ENCODE measurements around the gene ZNF516.

ZNF516 gene

GRCh38 chr18:76461692-76462325 is 33.2 kb downstream of the ZNF516 start:
- no peak for TF ChIP-seq NFIC (IDR thresholded peaks at IDR 0.05)
- no peak for TF ChIP-seq ZBTB7A (IDR thresholded peaks at IDR 0.05; ENCODE audit: low read depth)

GRCh38 chr18:76461148-76461547 is 33.9 kb downstream of the ZNF516 start:
- TF ChIP-seq FOXM1 (IDR thresholded peaks at IDR 0.05; ENCODE audit: borderline replicate concordance, low read depth) (no peak), CEBPB (IDR thresholded peaks at IDR 0.05) (no peak), RAD21 (IDR thresholded peaks at IDR 0.05; ENCODE audit: low read depth) (no peak), YY1 (IDR thresholded peaks at IDR 0.05; ENCODE audit: low read depth) (no peak), TAF1 (IDR thresholded peaks at IDR 0.05; ENCODE audit: low read depth) (no peak)

- TF ChIP-seq TEAD4 (IDR thresholded peaks at IDR 0.05) (no peak), CREB1 (IDR thresholded peaks at IDR 0.05; ENCODE audit: low read depth) (no peak), YY1 (IDR thresholded peaks at IDR 0.05; ENCODE audit: low read depth) (no peak), NFIC (IDR thresholded peaks at IDR 0.05) (no peak), FOXM1 (IDR thresholded peaks at IDR 0.05; ENCODE audit: borderline replicate concordance, low read depth) (no peak), ZBTB7A (IDR thresholded peaks at IDR 0.05; ENCODE audit: low read depth) (no peak), EGR1 (IDR thresholded peaks at IDR 0.05) (no peak), TAF1 (IDR thresholded peaks at IDR 0.05; ENCODE audit: low read depth) (no peak), EP300 (IDR thresholded peaks at IDR 0.05; ENCODE audit: borderline replicate concordance) (no peak), RAD21 (IDR thresholded peaks at IDR 0.05; ENCODE audit: low read depth) (no peak), USF1 (IDR thresholded peaks at IDR 0.05) (no peak), MAX (IDR thresholded peaks at IDR 0.05) (no peak), REST (IDR thresholded peaks at IDR 0.05; ENCODE audit: low read depth) (no peak), TCF12 (IDR thresholded peaks at IDR 0.05; ENCODE audit: low read depth) (no peak), CEBPB (IDR thresholded peaks at IDR 0.05) (no peak)
Observed at GRCh38 chr18:76460482-76460881, 34.6 kb downstream of the ZNF516 start.

- peak; percentile 17; the same call in 1 of the 2 replicates for TF ChIP-seq RAD21 (IDR thresholded peaks at IDR 0.05; ENCODE audit: low read depth)
- peak; percentile 74 for TF ChIP-seq TEAD4 (IDR thresholded peaks at IDR 0.05)
- peak; percentile 40; the same call in 1 of the 2 replicates for TF ChIP-seq NFIC (IDR thresholded peaks at IDR 0.05)
- TF ChIP-seq EP300 (IDR thresholded peaks at IDR 0.05; ENCODE audit: borderline replicate concordance), result no peak
Observed at GRCh38 chr18:76459687-76460350, 35.2 kb downstream of the ZNF516 start.

GRCh38 chr18:76459312-76459686 is 35.7 kb downstream of the ZNF516 start:
- no peak for TF ChIP-seq NFIC (IDR thresholded peaks at IDR 0.05)
- no peak for TF ChIP-seq USF1 (IDR thresholded peaks at IDR 0.05)
- no peak for TF ChIP-seq EP300 (IDR thresholded peaks at IDR 0.05; ENCODE audit: borderline replicate concordance)
- no peak for TF ChIP-seq TEAD4 (IDR thresholded peaks at IDR 0.05)

GRCh38 chr18:76458522-76459311 is 36.3 kb downstream of the ZNF516 start:
- TF ChIP-seq FOXM1 (IDR thresholded peaks at IDR 0.05; ENCODE audit: borderline replicate concordance, low read depth) (no peak), USF1 (IDR thresholded peaks at IDR 0.05) (no peak), CREB1 (IDR thresholded peaks at IDR 0.05; ENCODE audit: low read depth) (no peak), EP300 (IDR thresholded peaks at IDR 0.05; ENCODE audit: borderline replicate concordance) (no peak), MAX (IDR thresholded peaks at IDR 0.05) (no peak), CEBPB (IDR thresholded peaks at IDR 0.05) (no peak), TAF1 (IDR thresholded peaks at IDR 0.05; ENCODE audit: low read depth) (no peak)

GRCh38 chr18:76457957-76458356 is 37.1 kb downstream of the ZNF516 start:
- no peak for TF ChIP-seq CREB1 (IDR thresholded peaks at IDR 0.05; ENCODE audit: low read depth)
- no peak for TF ChIP-seq YY1 (IDR thresholded peaks at IDR 0.05; ENCODE audit: low read depth)
- TF ChIP-seq MAX (IDR thresholded peaks at IDR 0.05), result no peak
- no peak for TF ChIP-seq RAD21 (IDR thresholded peaks at IDR 0.05; ENCODE audit: low read depth)
- TF ChIP-seq EGR1 (IDR thresholded peaks at IDR 0.05), result no peak
- TF ChIP-seq NFIC (IDR thresholded peaks at IDR 0.05), result no peak
- TF ChIP-seq TCF12 (IDR thresholded peaks at IDR 0.05; ENCODE audit: low read depth), result no peak
- no peak for TF ChIP-seq EP300 (IDR thresholded peaks at IDR 0.05; ENCODE audit: borderline replicate concordance)
- no peak for TF ChIP-seq TAF1 (IDR thresholded peaks at IDR 0.05; ENCODE audit: low read depth)
- no peak for TF ChIP-seq TEAD4 (IDR thresholded peaks at IDR 0.05)
- no peak for TF ChIP-seq REST (IDR thresholded peaks at IDR 0.05; ENCODE audit: low read depth)
- no peak for TF ChIP-seq USF1 (IDR thresholded peaks at IDR 0.05)
- TF ChIP-seq ZBTB7A (IDR thresholded peaks at IDR 0.05; ENCODE audit: low read depth), result no peak
